Uterus (tissue), 4 donors: ENCODE results near the gene DYNC2H1. TPM values are rescaled to one million over a fixed set of nuclear protein-coding genes. Genes with fewer than 3 reads are reported as not detected.

ENCODE experiments used
- DNase-seq, 2 donors: peaks; one replicate each; pipeline ENCODE4 v3.0.0-alpha.2; 2019 to 2020
- H3K27ac ChIP-seq, 2 donors: fragments of 200-600 bp; sonication (generic); 1 replicate in 1 of 2; 2 replicates in 1 of 2; pipeline ENCODE4 v1.5.1; 2016 to 2018
- H3K27me3 ChIP-seq, 2 donors: fragments of 200-600 bp; sonication (generic); one replicate each; pipeline ENCODE4 v1.5.1; 2018 to 2019; ENCODE audit warnings: control low read depth in 1 of 2
- H3K36me3 ChIP-seq, 2 donors: fragments of 200-600 bp; sonication (generic); one replicate each; pipeline ENCODE4 v1.5.1; 2019; ENCODE audit warnings: control low read depth in 1 of 2
- H3K4me1 ChIP-seq, 2 donors: fragments of 200-600 bp; sonication (generic); one replicate each; pipeline ENCODE4 v1.5.1; 2018 to 2019; ENCODE audit warnings: control low read depth in 1 of 2
- H3K4me3 ChIP-seq, 2 donors: fragments of 200-600 bp; sonication (generic); 1 replicate in 1 of 2; 2 replicates in 1 of 2; pipeline ENCODE4 v1.5.1; 2018 to 2019; ENCODE audit warnings: mild to moderate bottlenecking in 1 of 2
- H3K9me3 ChIP-seq, 2 donors: fragments of 200-600 bp; sonication (generic); one replicate each; pipeline ENCODE4 v1.5.1; 2019; ENCODE audit warnings: control low read depth in 1 of 2
- POLR2A ChIP-seq, 2 donors: fragments of 450-650 bp; IDR thresholded peaks; one replicate each; pipeline ENCODE4 v1.6.1; 2016; ENCODE audit warnings: antibody characterized with exemption in 2 of 2, mild to moderate bottlenecking in 1 of 2, moderate library complexity in 1 of 2
- intact Hi-C: fragments of 100-400 bp; cut with DNase I; formaldehyde crosslinking; loops from one replicate; pipeline ENCODE4 v1.15.1; 2023; ENCODE audit warnings: low total_unique reads
- small RNA-seq: library from RNA; depleted of rRNA; stranded (forward); fragments of <200 nt; gene quantifications from one replicate; pipeline ENCODE3, GENCODE V24; 2016
- total RNA-seq, 4 donors: library from RNA; depleted of rRNA in 3 of 4; stranded (reverse); fragments of >200 nt in 3 of 4; gene quantifications; one replicate each; pipeline versions ENCODE4 v1.1.0 to v1.2.4, GENCODE V29; 2014 to 2023
- TF ChIP-seq, protein P1 (sequence below), 4 experiments: fragments of 200-600 bp in 2 of 4; fragments of 450-650 bp in 2 of 4; sonication (generic) in 2 of 4; IDR thresholded peaks; one replicate each; pipeline ENCODE4 v1.5.1; 2016 to 2019; ENCODE audit warnings: antibody characterized with exemption in 4 of 4, mild to moderate bottlenecking in 2 of 4, moderate library complexity in 1 of 4
- donor health status: DM: yes; HTN: yes; CAD: no.

DYNC2H1 gene
- total RNA-seq, 4 donors from 2014 or later = 24.8 to 96.1 (median 53.5) TPM

DNA sequence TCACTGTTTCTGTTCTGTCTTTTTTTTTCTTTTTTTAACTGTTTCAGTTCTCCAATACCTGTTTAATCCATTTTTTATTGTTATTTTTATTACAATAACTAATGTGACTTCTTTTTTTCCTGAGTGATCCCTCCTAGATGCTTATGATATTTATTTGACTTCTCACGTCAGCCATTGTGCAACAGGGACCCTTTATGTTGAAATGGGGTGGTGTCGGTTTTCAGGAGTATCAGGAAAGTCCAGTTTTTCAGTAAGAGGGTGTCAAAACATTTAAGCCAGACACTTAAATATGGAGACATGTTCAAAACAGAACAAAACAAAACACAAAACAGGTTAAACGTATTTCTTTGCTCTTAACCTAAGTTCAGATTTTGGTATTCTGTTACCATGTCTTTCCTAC is 418.8 kb downstream of the DYNC2H1 start:
- no peak for TF ChIP-seq POLR2A (IDR thresholded peaks at IDR 0.05)
- TF ChIP-seq, protein P1, sequence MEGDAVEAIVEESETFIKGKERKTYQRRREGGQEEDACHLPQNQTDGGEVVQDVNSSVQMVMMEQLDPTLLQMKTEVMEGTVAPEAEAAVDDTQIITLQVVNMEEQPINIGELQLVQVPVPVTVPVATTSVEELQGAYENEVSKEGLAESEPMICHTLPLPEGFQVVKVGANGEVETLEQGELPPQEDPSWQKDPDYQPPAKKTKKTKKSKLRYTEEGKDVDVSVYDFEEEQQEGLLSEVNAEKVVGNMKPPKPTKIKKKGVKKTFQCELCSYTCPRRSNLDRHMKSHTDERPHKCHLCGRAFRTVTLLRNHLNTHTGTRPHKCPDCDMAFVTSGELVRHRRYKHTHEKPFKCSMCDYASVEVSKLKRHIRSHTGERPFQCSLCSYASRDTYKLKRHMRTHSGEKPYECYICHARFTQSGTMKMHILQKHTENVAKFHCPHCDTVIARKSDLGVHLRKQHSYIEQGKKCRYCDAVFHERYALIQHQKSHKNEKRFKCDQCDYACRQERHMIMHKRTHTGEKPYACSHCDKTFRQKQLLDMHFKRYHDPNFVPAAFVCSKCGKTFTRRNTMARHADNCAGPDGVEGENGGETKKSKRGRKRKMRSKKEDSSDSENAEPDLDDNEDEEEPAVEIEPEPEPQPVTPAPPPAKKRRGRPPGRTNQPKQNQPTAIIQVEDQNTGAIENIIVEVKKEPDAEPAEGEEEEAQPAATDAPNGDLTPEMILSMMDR (IDR thresholded peaks at IDR 0.05) = no peak
- Histone ChIP-seq H3K9me3 (no peaks in the 10 kb centered on the region), H3K4me1 (no peaks in the 10 kb centered on the region), H3K36me3 (no peaks in the 10 kb centered on the region), H3K27ac (no peak overlapping the region), H3K4me3 (no peak overlapping the region), H3K27me3 (no peaks in the 10 kb centered on the region)
- intact Hi-C loops = no loop called here
- no peak for DNase-seq

DNA sequence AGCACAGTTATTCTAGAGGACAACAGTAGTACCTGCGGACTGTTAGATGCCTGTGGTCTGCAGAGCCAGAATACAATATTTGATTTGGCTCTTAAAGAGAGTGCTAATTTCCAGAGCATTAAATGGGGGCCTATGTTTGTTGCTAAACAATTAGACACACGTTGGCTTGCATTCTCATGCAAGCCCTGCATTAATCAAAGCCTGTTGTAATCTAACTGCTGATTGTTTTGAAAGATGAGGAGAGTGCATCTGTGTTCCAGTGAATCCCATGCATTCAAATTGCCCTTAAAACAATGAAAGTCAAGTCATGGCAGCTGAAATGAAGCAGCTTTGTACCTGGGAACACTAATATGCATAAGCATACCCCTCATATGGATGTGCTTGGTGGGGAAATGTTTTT is 419.4 kb downstream of the DYNC2H1 start:
- Histone ChIP-seq H3K27me3 (no peaks in the 10 kb centered on the region), H3K9me3 (no peaks in the 10 kb centered on the region), H3K4me1 (no peaks in the 10 kb centered on the region), H3K27ac (no peak overlapping the region), H3K4me3 (no peak overlapping the region), H3K36me3 (no peaks in the 10 kb centered on the region)
- intact Hi-C loops = no loop called here
- no peak for DNase-seq
- TF ChIP-seq, protein P1 (IDR thresholded peaks at IDR 0.05) = no peak
- no peak for TF ChIP-seq POLR2A (IDR thresholded peaks at IDR 0.05)

DNA sequence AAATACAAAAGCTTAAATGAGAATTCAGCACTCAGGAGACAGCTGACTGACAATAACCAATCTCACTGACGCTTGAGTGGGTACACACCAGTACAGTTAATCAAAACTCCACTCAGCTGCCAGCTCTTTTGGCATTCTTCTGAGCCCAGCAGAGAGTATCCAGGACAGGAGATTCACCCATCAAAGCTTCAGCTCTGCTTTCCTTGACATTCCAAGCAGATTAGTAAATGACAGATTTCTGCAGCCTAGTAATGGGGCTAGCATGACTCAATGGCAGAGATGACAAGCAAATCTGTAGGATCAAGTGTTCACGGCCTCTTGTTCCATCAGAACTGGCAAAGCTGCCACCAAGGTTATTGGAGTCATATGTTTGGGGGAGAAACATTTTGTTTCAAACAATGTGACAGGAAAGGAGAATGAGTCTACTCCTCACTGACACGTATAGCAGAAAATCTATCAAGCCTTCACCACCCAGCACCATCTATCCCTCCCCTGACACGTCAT is 420.0 kb downstream of the DYNC2H1 start:
- no peak overlapping the region for H3K4me3 ChIP-seq
- H3K4me1 ChIP-seq = no peaks in the 10 kb centered on the region
- no peak for TF ChIP-seq POLR2A (IDR thresholded peaks at IDR 0.05)
- TF ChIP-seq, protein P1 (IDR thresholded peaks at IDR 0.05) = no peak
- no peak for DNase-seq
- H3K9me3 ChIP-seq = no peaks in the 10 kb centered on the region
- no peaks in the 10 kb centered on the region for H3K36me3 ChIP-seq
- no peaks in the 10 kb centered on the region for H3K27me3 ChIP-seq
- intact Hi-C loops = no loop called here
- no peak overlapping the region for H3K27ac ChIP-seq

Small RNA genes within 50 kb of the gene (small RNA-seq; reads per million reads assigned to genes)
- not detected for gene AP003461.1

Other genes with a start within 250 kb of the DYNC2H1 start
- gene MMP12, start 234.4 kb upstream of the DYNC2H1 start, total RNA-seq = not detected
- not detected for gene MMP13, start 153.7 kb upstream of the DYNC2H1 start, total RNA-seq
- 10 to 100 TPM in 3 of 4 donors, 1 to 10 TPM in 1; 1.8 to 54.1 (median 22.4) TPM for gene DCUN1D5, start 17.3 kb upstream of the DYNC2H1 start, total RNA-seq